A549 treated with AZD9567 at 1 μM for 4 hours (cell line): Measurements from ENCODE around the gene STYXL1. TPM values are rescaled to one million over a fixed set of nuclear protein-coding genes. Genes with fewer than 3 reads are reported as not detected.

Experiments used
- total RNA-seq: library from RNA; stranded (reverse); fragments of 200-300 nt; extraction: Qiagen RNA extraction; gene quantifications from 5 replicates; pipeline ENCODE4 v1.2.3, GENCODE V29; 2022; ENCODE audit not compliant: insufficient read depth

Gene STYXL1, protein sequence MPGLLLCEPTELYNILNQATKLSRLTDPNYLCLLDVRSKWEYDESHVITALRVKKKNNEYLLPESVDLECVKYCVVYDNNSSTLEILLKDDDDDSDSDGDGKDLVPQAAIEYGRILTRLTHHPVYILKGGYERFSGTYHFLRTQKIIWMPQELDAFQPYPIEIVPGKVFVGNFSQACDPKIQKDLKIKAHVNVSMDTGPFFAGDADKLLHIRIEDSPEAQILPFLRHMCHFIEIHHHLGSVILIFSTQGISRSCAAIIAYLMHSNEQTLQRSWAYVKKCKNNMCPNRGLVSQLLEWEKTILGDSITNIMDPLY
- 36.3 to 62.4 TPM (median 40.0 TPM) in 5 replicates for total RNA-seq

DNA sequence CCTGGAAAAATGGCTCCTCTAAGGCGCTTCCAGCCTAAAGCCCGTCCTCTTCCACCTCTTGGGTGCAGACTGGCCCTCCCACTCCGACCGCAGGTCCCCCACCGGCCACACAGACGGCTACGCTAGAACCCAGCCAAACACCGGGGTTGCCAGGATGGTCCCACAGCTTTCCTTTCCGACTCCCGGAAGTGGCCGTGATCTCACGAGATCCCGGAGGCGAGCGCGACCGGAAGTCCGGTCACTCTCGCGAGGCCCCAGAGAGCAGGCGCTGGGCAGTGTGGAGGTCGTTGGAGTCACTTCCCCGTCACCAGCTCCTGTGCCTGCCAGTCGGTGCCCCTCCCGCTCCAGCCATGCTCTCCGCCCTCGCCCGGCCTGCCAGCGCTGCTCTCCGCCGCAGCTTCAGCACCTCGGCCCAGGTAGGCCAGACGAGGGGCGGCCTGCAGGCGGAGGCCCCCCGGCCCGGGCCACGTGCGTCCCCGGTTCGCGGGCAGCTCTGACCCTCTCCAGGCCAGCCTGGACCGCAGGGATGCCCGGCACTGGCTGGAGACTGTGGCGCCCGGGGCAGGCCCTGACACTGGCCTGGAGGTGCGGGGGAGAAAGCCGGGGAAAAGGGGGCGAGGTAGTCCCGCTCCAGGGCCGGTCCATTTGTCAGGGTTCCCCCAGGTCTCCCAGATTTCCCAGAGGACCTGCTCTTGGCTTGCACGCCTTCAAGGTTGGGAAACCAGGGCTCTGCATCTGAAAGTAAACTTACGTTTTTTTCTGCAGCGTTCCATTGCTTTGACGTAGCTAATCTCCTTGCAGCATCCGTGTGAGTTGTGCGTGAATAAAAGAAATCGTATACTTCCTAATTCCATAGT is at the start of gene STYXL1, which contains the start of gene MDH2:
Gene STYXL1 (minus strand): TSS at position 190 of the 857 bp plus-strand sequence. CDS start 17,477 bp downstream, outside the sequence.
Gene MDH2 (plus strand): TSS at position 296 of the 857 bp plus-strand sequence. CDS start 55 bp downstream, at position 351.

DNA sequence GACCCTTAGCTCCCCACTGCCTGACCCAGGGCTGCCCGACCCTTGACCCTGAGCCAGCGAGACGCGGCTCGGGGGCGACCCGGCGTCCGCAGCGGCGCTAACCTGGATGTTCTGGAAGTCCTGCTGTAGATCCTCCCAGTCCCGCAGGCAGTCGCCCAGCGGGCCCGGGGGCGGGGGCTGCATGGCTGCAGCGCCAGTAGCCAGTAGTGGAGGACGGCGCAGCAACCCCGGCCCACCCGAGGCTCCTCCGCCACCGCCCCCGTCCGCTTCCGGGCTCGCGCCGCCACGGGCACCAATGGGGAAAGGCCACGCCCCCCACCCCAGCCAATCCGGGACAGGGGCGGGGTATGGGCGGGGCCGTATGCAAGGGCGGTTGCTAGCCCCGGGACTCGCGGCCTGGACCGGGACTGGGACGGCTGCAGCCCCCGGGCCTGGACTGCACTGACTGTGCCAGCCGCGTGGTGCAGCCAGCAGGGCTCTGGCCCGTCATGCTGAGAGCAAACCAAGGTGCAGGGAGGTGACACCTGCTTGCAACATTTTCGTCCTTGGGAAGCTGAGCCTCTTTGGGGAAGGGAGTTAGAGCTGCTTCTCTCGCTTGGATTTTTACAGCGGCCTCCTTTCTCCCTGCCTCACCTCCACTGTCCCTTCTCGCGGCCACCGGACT is 53.3 kb downstream of the STYXL1 start, which contains the start of gene TMEM120A:
Gene TMEM120A (minus strand): TSS at position 208 of the 664 bp plus-strand sequence. CDS start 25 bp downstream, at position 183.

Other genes starting within 250 kb of the STYXL1 start
- 0.22 to 0.25 TPM in 2 of 5 replicates, not detected in the others for gene CCL24, start 234.2 kb downstream of the STYXL1 start, total RNA-seq
- 79.6 to 104 TPM (median 97.0 TPM) in 5 replicates for gene RHBDD2, start 169.0 kb downstream of the STYXL1 start, total RNA-seq
- gene POR, start 132.8 kb downstream of the STYXL1 start, total RNA-seq: 138 to 174 TPM (median 165 TPM) in 5 replicates
- gene TMEM120A, start 53.4 kb downstream of the STYXL1 start, total RNA-seq: 41.7 to 63.4 TPM (median 43.9 TPM) in 5 replicates
- 382 to 463 TPM (median 401 TPM) in 5 replicates for gene MDH2, start 106 bp upstream of the STYXL1 start, total RNA-seq
- 5.0 to 10.6 TPM (median 9.2 TPM) in 5 replicates for gene SRRM3, start 153.9 kb upstream of the STYXL1 start, total RNA-seq